Loucy (cell line): Measurements from ENCODE around the gene GLIPR2.

Experiments used
- H2AFZ ChIP-seq: fragments of 200-600 bp; sonication (generic); 2 replicates; pipeline ENCODE4 v1.6.0; 2016; ENCODE audit warnings: antibody characterized with exemption, mild to moderate bottlenecking, low read length, moderate library complexity
- H3F3A ChIP-seq: fragments of 200-600 bp; 2 replicates; pipeline ENCODE4 v1.6.0; 2016; ENCODE audit warnings: antibody characterized with exemption, low read depth, mild to moderate bottlenecking
- H3K27me3 ChIP-seq: fragments of 200-600 bp; sonication (generic); 2 replicates; pipeline ENCODE4 v1.6.1; 2014; ENCODE audit warnings: low read length, mild to moderate bottlenecking; ENCODE audit not compliant: insufficient read depth, poor library complexity, severe bottlenecking
- H3K36me3 ChIP-seq: fragments of 200-600 bp; sonication (generic); 2 replicates; pipeline ENCODE4 v1.6.1; 2016; ENCODE audit warnings: low read length; ENCODE audit not compliant: insufficient read depth
- H3K4me1 ChIP-seq: fragments of 200-600 bp; sonication (generic); 2 replicates; pipeline ENCODE4 v1.5.1; 2014; ENCODE audit warnings: low read length, mild to moderate bottlenecking; ENCODE audit not compliant: insufficient read depth, poor library complexity, severe bottlenecking
- H3K4me2 ChIP-seq: fragments of 200-600 bp; sonication (generic); 2 replicates; pipeline ENCODE4 v1.6.0; 2014; ENCODE audit warnings: antibody characterized with exemption, low read length, low read depth, mild to moderate bottlenecking; ENCODE audit not compliant: poor library complexity, severe bottlenecking
- H3K4me3 ChIP-seq: fragments of 200-600 bp; sonication (generic); 2 replicates; pipeline ENCODE4 v1.5.1; 2014; ENCODE audit warnings: low read length, mild to moderate bottlenecking, mixed read lengths; ENCODE audit not compliant: poor library complexity, severe bottlenecking
- H3K79me2 ChIP-seq: fragments of 200-600 bp; sonication (generic); 2 replicates; pipeline ENCODE4 v1.6.1; 2014; ENCODE audit warnings: low read length; ENCODE audit not compliant: insufficient read depth
- H3K9ac ChIP-seq: fragments of 200-600 bp; sonication (generic); 2 replicates; pipeline ENCODE4 v1.6.0; 2014; ENCODE audit warnings: mild to moderate bottlenecking, low read depth, low read length, moderate library complexity; ENCODE audit not compliant: poor library complexity, severe bottlenecking
- H3K9me2 ChIP-seq: fragments of 200-600 bp; sonication (generic); replicated peaks from 2 replicates; pipeline ENCODE4 v1.6.1; 2016; ENCODE audit warnings: low read depth, low read length, mixed read lengths
- H3K9me3 ChIP-seq: fragments of 200-600 bp; sonication (generic); 2 replicates; pipeline ENCODE4 v1.6.1; 2014; ENCODE audit warnings: mild to moderate bottlenecking, antibody characterized with exemption, low read length, low read depth; ENCODE audit not compliant: insufficient read depth
- H4K20me1 ChIP-seq: fragments of 200-600 bp; sonication (generic); 2 replicates; pipeline ENCODE4 v1.6.0; 2014; ENCODE audit warnings: antibody characterized with exemption, low read length, mild to moderate bottlenecking; ENCODE audit not compliant: insufficient read depth, poor library complexity, severe bottlenecking
- CTCF ChIP-seq: fragments of 200-600 bp; sonication (generic); conservative IDR thresholded peaks from 2 replicates; pipeline ENCODE4 v1.5.1; 2014; ENCODE audit warnings: mild to moderate bottlenecking, antibody characterized with exemption, low read length
- EZH2phosphoT487 ChIP-seq: fragments of 200-600 bp; IDR thresholded peaks from 2 replicates; pipeline ENCODE4 v1.6.1; 2018; ENCODE audit warnings: antibody characterized with exemption, mild to moderate bottlenecking, moderate library complexity, borderline replicate concordance

Gene GLIPR2

GRCh38 chr9:36164372-36164771 lies 27.8 kb downstream of the GLIPR2 start:
- H3K36me3 ChIP-seq: no peaks in the 10 kb centered on the region
- no peaks in the 10 kb centered on the region for H3K27me3 ChIP-seq
- H4K20me1 ChIP-seq: no peaks in the 10 kb centered on the region
- H3K9ac ChIP-seq: no peak overlapping the region
- no peak overlapping the region for H2AFZ ChIP-seq
- H3K4me3 ChIP-seq: no peak overlapping the region
- no peaks in the 10 kb centered on the region for H3F3A ChIP-seq
- H3K79me2 ChIP-seq: no peaks in the 10 kb centered on the region
- H3K9me3 ChIP-seq: no peaks in the 10 kb centered on the region
- TF ChIP-seq EZH2phosphoT487 (no peak), CTCF (no peak)
- no peak overlapping the region for H3K4me2 ChIP-seq
- H3K9me2 ChIP-seq: no peaks in the 10 kb centered on the region
- no peaks in the 10 kb centered on the region for H3K4me1 ChIP-seq

DNA sequence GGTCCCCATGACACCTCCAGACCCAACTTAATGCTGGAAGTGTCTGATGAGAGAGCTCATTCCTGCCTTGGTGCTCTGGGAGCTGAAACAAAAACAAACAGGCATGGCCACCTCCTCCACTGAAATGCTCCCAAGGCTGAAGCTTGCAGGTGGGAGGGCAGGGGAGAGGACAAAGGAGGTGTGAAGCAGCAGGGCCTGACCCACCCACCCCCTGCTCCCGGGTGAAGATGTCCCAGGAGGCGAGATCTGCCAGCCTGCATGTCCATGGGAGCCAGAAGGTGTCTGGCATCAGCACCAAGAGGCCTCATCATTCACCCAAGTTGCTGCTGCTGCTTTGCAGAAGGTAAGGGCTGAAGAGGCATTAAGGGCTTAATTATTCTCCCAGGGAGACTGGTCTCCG lies 28.5 kb downstream of the GLIPR2 start:
- Histone ChIP-seq H3K4me2 (no peak overlapping the region), H3K9me2 (no peaks in the 10 kb centered on the region), H3F3A (no peaks in the 10 kb centered on the region), H3K4me1 (no peaks in the 10 kb centered on the region), H3K27me3 (no peaks in the 10 kb centered on the region), H2AFZ (no peak overlapping the region), H3K79me2 (no peaks in the 10 kb centered on the region), H3K9ac (no peak overlapping the region), H3K36me3 (no peaks in the 10 kb centered on the region), H4K20me1 (no peaks in the 10 kb centered on the region), H3K4me3 (no peak overlapping the region), H3K9me3 (no peaks in the 10 kb centered on the region)
- no peak for TF ChIP-seq CTCF
- TF ChIP-seq EZH2phosphoT487: no peak

DNA sequence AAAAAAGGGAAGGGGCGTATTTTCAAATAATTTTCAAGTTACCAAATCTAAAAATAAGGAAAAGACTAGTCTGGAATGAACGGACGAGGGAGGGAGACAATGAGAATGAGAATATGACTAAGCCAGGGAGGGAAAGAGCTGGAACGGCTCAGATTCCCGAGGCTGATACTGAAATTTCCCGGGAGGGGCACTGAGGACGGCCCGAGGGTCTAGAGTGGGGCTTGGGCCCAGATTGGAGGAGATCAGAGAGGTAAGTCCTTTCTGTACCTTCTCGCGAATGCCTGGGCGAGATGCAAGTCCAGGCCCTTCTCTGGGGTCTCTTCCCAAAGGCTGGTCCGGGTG lies 29.3 kb downstream of the GLIPR2 start:
- Histone ChIP-seq H3K9me2 (no peaks in the 10 kb centered on the region), H3K4me1 (no peaks in the 10 kb centered on the region), H3K79me2 (no peaks in the 10 kb centered on the region), H3K27me3 (no peaks in the 10 kb centered on the region), H3K4me2 (no peak overlapping the region), H3F3A (no peaks in the 10 kb centered on the region), H3K4me3 (no peak overlapping the region), H3K36me3 (no peaks in the 10 kb centered on the region), H3K9ac (no peak overlapping the region), H3K9me3 (no peaks in the 10 kb centered on the region), H4K20me1 (no peaks in the 10 kb centered on the region), H2AFZ (no peak overlapping the region)
- TF ChIP-seq EZH2phosphoT487 (no peak), CTCF (no peak)
